ENCODE results near the gene EDN3.

The EDN3 gene

GRCh38 chr20:59364611-59365010 lies 64.2 kb downstream of the EDN3 start:
- DNase-seq (no peak), ATAC-seq (no peak)

GRCh38 chr20:59365611-59366285 lies 65.3 kb downstream of the EDN3 start:
- no peak for DNase-seq
- no peak for ATAC-seq

DNA sequence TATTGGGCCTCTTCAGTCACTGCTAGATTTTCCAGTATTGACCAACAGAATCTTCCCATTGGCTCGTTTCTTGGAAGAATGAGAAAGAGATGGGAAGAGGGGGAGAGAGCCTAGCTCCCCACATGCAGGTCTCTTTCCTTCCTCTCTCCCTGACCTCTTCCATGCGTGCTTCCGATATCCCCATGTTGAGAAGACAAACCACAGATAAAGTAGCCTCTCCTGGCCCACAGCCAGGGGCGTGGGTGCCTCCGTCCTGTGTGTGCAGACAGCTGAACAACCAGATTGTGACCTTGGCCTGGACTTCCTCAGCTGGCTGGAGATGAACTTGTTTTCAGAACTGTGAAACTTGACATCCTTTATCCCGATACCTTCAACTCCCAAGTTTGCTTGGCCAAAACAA lies 71.0 kb downstream of the EDN3 start:
- DNase-seq (no peak), ATAC-seq (no peak)

- ATAC-seq, result no peak
- DNase-seq, result no peak
These were observed 73.8 kb downstream of the EDN3 start for GRCh38 chr20:59374261-59374660.

DNA sequence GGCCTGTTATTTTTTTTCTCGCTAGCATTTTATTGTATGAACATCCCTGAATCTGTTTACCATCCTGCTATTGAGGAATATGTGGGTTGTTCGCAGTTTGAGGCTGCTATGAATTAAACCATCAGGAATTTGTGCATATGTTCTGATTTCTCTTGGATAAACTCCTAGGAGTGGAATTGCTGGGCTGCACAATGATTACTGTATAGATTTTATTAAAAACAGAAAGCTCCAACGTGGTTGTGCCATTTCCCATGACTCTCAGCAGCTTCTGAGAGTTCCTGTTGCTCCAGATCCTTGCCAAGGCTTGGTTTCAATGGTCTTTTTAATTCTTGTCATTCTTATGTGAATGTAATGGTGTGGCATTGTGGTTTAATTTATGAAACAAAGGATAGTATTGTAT lies 75.1 kb downstream of the EDN3 start:
- no peak for DNase-seq
- no peak for ATAC-seq

Data from stimulated activated naive CD8-positive, alpha-beta T cell treated with anti-CD3 and anti-CD28 coated beads, Interleukin-15, Interleukin-2, amounts not matched to agents 100 U/mL and 50 U/mL, for 24 hours (primary cell).